ENCODE results near the gene KRTAP9-8. TPM values are rescaled to one million over a fixed set of nuclear protein-coding genes. Genes with fewer than 3 reads are reported as not detected.
"Not testable (repeated sequence)": the region's sequence is repeated elsewhere in the genome, so short reads cannot be mapped to it uniquely, and the experiment has no call there.

The KRTAP9-8 gene
- not detected for total RNA-seq
- polyA plus RNA-seq (2013, experiment 1 of 2) = not detected
- polyA plus RNA-seq (2013, experiment 2 of 2) = not detected
- long read RNA-seq, experiment 1 = 0 reads
- long read RNA-seq, experiment 2 = 0 reads
- long read RNA-seq, experiment 3 = 0 reads
- long read RNA-seq, experiment 4 = 0 reads

DNA sequence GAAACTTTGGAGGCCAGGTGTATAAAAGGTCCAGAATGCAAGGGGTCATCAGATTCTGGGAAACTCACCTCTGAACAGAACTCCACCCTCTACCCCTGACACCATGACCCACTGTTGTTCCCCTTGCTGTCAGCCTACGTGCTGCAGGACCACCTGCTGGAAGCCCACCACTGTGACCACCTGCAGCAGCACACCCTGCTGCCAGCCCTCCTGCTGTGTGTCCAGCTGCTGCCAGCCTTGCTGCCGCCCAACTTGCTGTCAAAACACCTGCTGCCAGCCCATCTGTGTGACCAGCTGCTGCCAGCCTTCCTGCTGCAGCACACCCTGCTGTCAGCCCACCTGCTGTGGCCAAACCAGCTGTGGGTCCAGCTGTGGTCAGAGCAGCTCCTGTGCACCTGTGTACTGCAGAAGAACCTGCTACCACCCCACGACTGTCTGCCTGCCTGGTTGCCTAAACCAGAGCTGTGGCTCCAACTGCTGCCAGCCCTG is at the start of gene KRTAP9-8:
TSS of gene KRTAP9-8 (plus strand) at position 51 of the 489 bp plus-strand sequence. CDS start at position 104, 53 bp downstream.
- H3K9ac ChIP-seq (ENCODE audit: extremely low read depth, low read length, poor library complexity, severe bottlenecking); H3K4me3 ChIP-seq (ENCODE audit: low read length); H3K27ac Mint-ChIP-seq; H3K27ac ChIP-seq (ENCODE audit: low read depth, low read length); H3K36me3 Mint-ChIP-seq (ENCODE audit: low read depth); H3K9me3 ChIP-seq (ENCODE audit: control insufficient read depth, low read length); H3K4me1 Mint-ChIP-seq; H3K36me3 ChIP-seq (ENCODE audit: control insufficient read depth, insufficient read depth, low read length); DNase-seq; H3K4me3 Mint-ChIP-seq; H3K27me3 ChIP-seq (ENCODE audit: control insufficient read depth, insufficient read depth, low read length, poor library complexity, severe bottlenecking); H3K4me1 ChIP-seq (ENCODE audit: control insufficient read depth, insufficient read depth, low read length): not testable (repeated sequence)
- Mint-ChIP-seq H3K9me3 (peaks cover 21% of the 10 kb centered on the region), H3K27me3 (ENCODE audit: insufficient read depth) (peaks cover 37% of the 10 kb centered on the region)
- 67 to 71% methylated on average over 1 to 2 of the region's 3 CpGs for WGBS, 2 experiments (ENCODE audit: insufficient coverage in 1 of 2, insufficient read length in 1 of 2)

DNA sequence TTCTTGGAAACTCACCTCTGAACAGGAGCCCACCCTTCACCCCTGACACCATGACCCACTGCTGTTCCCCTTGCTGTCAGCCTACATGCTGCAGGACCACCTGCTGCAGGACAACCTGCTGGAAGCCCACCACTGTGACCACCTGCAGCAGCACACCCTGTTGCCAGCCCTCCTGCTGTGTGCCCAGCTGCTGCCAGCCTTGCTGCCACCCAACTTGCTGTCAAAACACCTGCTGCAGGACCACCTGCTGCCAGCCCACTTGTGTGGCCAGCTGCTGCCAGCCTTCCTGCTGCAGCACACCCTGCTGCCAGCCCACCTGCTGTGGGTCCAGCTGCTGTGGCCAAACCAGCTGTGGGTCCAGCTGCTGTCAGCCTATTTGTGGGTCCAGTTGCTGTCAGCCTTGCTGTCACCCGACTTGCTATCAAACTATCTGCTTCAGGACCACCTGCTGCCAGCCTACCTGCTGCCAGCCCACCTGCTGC is 47.9 kb upstream of the KRTAP9-8 start, which contains the start of gene KRTAP9-1:
TSS of gene KRTAP9-1 (plus strand) at position 51 of the 482 bp plus-strand sequence. CDS start at position 51, 0 bp downstream.
- H3K4me1 Mint-ChIP-seq; H3K27ac ChIP-seq (ENCODE audit: low read depth, low read length); H3K4me1 ChIP-seq (ENCODE audit: control insufficient read depth, insufficient read depth, low read length); DNase-seq; H3K4me3 Mint-ChIP-seq; H3K36me3 Mint-ChIP-seq (ENCODE audit: low read depth); H3K27me3 ChIP-seq (ENCODE audit: control insufficient read depth, insufficient read depth, low read length, poor library complexity, severe bottlenecking); H3K27ac Mint-ChIP-seq; H3K9me3 ChIP-seq (ENCODE audit: control insufficient read depth, low read length); H3K36me3 ChIP-seq (ENCODE audit: control insufficient read depth, insufficient read depth, low read length); H3K27me3 Mint-ChIP-seq (ENCODE audit: insufficient read depth); H3K9ac ChIP-seq (ENCODE audit: extremely low read depth, low read length, poor library complexity, severe bottlenecking); H3K4me3 ChIP-seq (ENCODE audit: low read length): not testable (repeated sequence)
- WGBS, 2 experiments (ENCODE audit: insufficient coverage in 1 of 2, insufficient read length in 1 of 2) = 79 to 100% methylated on average over 1 of the region's 1 CpG
- peaks cover 11% of the 10 kb centered on the region for H3K9me3 Mint-ChIP-seq

DNA sequence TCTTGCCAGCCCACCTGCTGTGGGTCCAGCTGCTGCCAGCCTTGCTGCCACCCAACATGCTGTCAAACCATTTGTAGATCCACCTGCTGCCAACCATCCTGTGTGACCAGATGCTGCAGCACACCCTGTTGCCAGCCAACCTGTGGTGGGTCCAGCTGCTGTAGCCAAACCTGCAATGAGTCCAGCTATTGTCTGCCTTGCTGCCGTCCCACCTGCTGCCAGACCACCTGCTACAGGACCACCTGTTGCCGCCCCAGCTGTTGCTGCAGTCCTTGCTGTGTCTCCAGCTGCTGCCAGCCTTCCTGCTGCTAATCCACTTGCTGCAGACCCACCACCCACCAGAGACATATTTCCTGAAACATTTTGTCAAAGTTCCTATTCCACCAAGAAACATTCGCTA is 47.5 kb upstream of the KRTAP9-8 start:
- H3K36me3 ChIP-seq (ENCODE audit: control insufficient read depth, insufficient read depth, low read length) = no peaks in the 10 kb centered on the region
- H3K9ac ChIP-seq (ENCODE audit: extremely low read depth, low read length, poor library complexity, severe bottlenecking) = no peak overlapping the region
- Mint-ChIP-seq H3K36me3 (ENCODE audit: low read depth) (no peaks in the 10 kb centered on the region), H3K4me3 (no peak overlapping the region), H3K27me3 (ENCODE audit: insufficient read depth) (peaks cover 5% of the 10 kb centered on the region), H3K9me3 (peaks cover 11% of the 10 kb centered on the region), H3K4me1 (no peaks in the 10 kb centered on the region), H3K27ac (no peak overlapping the region)
- 84 to 90% methylated on average over 3 of the region's 3 CpGs for WGBS, 2 experiments (ENCODE audit: insufficient coverage in 1 of 2, insufficient read length in 1 of 2)
- DNase-seq = no peak
- no peaks in the 10 kb centered on the region for H3K9me3 ChIP-seq (ENCODE audit: control insufficient read depth, low read length)
- H3K27ac ChIP-seq (ENCODE audit: low read depth, low read length) = no peak overlapping the region
- no peaks in the 10 kb centered on the region for H3K27me3 ChIP-seq (ENCODE audit: control insufficient read depth, insufficient read depth, low read length, poor library complexity, severe bottlenecking)
- H3K4me1 ChIP-seq (ENCODE audit: control insufficient read depth, insufficient read depth, low read length) = no peaks in the 10 kb centered on the region
- H3K4me3 ChIP-seq (ENCODE audit: low read length) = no peak overlapping the region
- TF ChIP-seq CTCF (conservative IDR thresholded peaks at IDR 0.05) = no peak

DNA sequence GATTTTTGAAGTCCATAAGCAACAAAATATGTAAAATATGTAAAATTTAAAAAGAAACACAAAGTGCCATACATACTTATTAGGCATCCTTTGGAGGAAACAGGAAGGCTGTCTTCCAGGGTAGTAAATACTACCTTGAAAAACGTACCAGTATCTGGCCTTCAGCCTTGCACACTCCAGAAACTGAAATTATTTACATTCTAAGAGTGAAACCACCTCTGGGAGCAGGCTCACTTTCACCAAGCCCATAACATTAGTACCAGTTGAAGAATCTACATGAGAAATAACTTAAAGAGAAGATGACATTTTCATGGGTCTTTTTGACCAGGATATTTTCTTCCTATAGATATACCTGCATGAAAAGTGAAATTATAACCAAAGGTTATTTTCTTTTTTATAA is 41.7 kb upstream of the KRTAP9-8 start:
- Histone ChIP-seq H3K27ac (ENCODE audit: low read depth, low read length) (no peak overlapping the region), H3K36me3 (ENCODE audit: control insufficient read depth, insufficient read depth, low read length) (no peaks in the 10 kb centered on the region), H3K9me3 (ENCODE audit: control insufficient read depth, low read length) (no peaks in the 10 kb centered on the region), H3K27me3 (ENCODE audit: control insufficient read depth, insufficient read depth, low read length, poor library complexity, severe bottlenecking) (no peaks in the 10 kb centered on the region), H3K4me1 (ENCODE audit: control insufficient read depth, insufficient read depth, low read length) (no peaks in the 10 kb centered on the region), H3K4me3 (ENCODE audit: low read length) (no peak overlapping the region), H3K9ac (ENCODE audit: extremely low read depth, low read length, poor library complexity, severe bottlenecking) (no peak overlapping the region)
- H3K4me1 Mint-ChIP-seq = no peaks in the 10 kb centered on the region
- peaks cover 12% of the 10 kb centered on the region for H3K27me3 Mint-ChIP-seq (ENCODE audit: insufficient read depth)
- TF ChIP-seq CTCF (conservative IDR thresholded peaks at IDR 0.05) = no peak
- no peak overlapping the region for H3K27ac Mint-ChIP-seq
- peaks cover 20% of the 10 kb centered on the region for H3K9me3 Mint-ChIP-seq
- no peak overlapping the region for H3K4me3 Mint-ChIP-seq
- WGBS, 2 experiments (ENCODE audit: insufficient coverage in 1 of 2, insufficient read length in 1 of 2) = 81% methylated on average over 1 of the region's 1 CpG; no CpG with 5 or more reads in 1 of the 2 experiments
- DNase-seq = no peak
- no peaks in the 10 kb centered on the region for H3K36me3 Mint-ChIP-seq (ENCODE audit: low read depth)
